DMS153 (cell line): Measurements from ENCODE around the gene DDN.

Source experiments
- DNase-seq: peaks from one replicate; lab custom pipeline; 2025; lab: John Stamatoyannopoulos, UW

DDN gene

DNA sequence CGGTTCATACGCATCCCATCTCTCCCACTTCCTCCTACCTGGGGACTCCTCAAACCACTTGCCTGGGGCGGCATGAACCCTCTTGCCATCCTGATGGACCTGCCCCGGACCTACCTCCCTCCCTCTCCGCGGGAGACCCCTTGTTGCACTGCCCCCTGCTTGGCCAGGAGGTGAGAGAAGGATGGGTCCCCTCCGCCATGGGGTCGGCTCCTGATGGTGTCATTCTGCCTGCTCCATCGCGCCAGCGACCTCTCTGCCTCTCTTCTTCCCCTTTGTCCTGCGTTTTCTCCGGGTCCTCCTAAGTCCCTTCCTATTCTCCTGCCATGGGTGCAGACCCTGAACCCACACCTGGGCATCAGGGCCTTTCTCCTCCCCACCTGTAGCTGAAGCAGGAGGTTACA lies 17.4 kb downstream of the DDN start:
- no peak for DNase-seq

DNA sequence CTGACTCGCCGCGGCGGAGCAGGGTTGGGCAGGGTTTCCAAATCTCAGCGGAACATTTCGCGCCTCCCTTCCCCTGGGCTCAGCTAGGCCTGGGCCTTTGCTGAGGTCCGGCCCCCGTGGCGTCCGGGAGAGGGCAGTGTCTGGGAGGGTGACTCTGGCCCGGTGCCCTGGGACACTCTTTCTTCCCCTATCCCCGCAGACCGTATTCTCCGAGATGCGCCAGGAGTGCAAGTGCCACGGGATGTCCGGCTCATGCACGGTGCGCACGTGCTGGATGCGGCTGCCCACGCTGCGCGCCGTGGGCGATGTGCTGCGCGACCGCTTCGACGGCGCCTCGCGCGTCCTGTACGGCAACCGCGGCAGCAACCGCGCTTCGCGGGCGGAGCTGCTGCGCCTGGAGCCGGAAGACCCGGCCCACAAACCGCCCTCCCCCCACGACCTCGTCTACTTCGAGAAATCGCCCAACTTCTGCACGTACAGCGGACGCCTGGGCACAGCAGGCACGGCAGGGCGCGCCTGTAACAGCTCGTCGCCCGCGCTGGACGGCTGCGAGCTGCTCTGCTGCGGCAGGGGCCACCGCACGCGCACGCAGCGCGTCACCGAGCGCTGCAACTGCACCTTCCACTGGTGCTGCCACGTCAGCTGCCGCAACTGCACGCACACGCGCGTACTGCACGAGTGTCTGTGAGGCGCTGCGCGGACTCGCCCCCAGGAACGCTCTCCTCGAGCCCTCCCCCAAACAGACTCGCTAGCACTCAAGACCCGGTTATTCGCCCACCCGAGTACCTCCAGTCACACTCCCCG lies 18.0 kb downstream of the DDN start:
- no peak for DNase-seq

DNA sequence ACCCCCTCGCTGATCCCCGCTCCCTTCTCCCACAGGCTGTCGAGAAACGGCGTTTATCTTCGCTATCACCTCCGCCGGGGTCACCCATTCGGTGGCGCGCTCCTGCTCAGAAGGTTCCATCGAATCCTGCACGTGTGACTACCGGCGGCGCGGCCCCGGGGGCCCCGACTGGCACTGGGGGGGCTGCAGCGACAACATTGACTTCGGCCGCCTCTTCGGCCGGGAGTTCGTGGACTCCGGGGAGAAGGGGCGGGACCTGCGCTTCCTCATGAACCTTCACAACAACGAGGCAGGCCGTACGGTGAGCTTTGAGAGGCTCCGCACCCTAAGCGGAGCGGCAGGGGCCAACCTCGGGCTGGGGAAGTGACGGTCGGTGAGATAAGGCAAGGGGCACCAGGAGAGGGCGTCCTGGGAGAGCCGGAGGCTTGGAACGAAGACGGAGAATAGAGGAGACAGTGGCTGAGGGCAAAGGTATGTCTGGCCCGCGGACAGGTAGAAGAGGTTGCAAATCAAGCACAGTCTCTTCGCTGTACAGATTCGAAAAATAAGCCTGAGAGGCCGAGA lies 18.7 kb downstream of the DDN start:
- DNase-seq = no peak

DNA sequence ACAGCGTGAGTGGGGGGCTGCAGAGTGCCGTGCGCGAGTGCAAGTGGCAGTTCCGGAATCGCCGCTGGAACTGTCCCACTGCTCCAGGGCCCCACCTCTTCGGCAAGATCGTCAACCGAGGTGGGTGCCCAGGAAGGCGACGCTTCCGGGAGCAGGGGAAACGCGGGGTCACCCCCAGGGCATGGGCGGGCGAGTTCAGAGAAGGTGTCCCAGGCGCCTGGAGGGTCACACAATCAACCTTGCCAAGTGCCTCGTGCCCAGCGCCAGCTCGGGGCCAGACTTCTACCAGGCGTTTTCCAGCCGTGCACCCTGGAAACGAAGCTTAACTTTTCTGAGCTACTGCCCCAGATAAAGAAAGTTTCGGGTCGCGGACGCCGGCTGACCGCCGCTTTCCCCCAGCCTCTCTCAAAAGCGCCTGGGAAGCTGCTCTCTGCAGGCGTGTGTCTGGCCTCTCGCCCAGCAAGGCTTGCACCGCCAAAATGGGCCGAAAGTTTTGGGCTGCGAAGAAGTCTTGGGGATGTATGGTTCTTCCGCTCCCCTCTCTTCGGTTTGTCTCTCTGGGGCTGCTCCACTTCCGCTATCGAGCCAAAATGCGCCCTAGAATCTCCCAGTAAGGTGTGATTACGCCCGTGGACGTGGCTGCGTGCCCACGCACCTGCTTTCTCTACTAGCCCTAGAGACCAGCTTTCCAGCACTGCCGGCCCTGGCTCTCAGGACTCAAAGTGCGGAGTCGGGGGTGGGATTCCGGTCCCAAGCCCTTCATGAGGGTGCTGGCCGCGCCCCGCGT lies 19.4 kb downstream of the DDN start:
- no peak for DNase-seq

DNA sequence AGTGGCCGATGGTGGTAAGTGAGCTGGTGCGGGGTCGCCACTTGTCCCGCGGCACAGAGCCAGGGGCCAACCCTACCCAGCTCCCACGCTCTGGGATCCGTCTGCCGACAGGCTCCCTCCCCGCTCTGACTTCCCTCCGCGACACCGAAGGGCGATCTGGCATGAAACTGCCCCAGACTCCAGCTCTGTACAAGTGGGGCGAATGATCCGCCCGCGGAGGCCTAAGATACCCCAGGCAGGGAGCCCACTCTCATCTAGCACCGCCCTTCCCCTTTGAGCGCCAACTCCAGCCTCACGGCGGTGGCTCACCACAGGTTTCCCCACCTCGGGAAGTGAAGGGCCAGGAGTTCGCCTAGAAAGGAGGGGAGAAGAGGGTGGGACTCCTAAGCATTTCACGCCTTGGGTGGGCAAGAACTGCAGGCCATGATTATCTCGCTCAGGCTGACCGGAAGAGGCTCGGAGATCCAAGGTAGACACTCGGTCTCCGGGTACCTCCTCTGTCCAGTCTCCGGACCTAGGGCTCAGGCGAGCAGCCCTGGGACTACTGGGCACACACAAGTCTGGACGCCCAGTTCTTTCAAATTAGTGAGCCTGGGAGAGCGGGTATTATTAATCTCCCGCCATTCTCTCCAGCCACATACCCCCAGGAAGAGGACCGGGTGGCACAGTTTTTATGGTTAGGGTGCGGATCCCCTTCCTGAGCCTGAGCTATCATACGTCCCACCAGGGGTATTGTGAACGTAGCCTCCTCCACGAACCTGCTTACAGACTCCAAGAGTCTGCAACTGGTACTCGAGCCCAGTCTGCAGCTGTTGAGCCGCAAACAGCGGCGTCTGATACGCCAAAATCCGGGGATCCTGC lies 20.2 kb downstream of the DDN start:
- DNase-seq = no peak

DNA sequence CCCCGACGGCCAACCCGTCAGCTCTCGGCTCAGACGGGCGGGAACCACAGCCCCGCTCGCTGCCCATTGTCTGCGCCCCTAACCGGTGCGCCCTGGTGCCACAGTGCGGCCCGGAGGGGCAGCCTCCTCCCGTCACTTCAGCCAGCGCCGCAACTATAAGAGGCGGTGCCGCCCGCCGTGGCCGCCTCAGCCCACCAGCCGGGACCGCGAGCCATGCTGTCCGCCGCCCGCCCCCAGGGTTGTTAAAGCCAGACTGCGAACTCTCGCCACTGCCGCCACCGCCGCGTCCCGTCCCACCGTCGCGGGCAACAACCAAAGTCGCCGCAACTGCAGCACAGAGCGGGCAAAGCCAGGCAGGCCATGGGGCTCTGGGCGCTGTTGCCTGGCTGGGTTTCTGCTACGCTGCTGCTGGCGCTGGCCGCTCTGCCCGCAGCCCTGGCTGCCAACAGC lies 20.9 kb downstream of the DDN start, which contains the start of gene WNT1:
Gene WNT1, plus strand, starts transcription at position 32 of the 450 bp plus-strand sequence. Its CDS starts 329 bp downstream, at position 361.
- DNase-seq = no peak

DNA sequence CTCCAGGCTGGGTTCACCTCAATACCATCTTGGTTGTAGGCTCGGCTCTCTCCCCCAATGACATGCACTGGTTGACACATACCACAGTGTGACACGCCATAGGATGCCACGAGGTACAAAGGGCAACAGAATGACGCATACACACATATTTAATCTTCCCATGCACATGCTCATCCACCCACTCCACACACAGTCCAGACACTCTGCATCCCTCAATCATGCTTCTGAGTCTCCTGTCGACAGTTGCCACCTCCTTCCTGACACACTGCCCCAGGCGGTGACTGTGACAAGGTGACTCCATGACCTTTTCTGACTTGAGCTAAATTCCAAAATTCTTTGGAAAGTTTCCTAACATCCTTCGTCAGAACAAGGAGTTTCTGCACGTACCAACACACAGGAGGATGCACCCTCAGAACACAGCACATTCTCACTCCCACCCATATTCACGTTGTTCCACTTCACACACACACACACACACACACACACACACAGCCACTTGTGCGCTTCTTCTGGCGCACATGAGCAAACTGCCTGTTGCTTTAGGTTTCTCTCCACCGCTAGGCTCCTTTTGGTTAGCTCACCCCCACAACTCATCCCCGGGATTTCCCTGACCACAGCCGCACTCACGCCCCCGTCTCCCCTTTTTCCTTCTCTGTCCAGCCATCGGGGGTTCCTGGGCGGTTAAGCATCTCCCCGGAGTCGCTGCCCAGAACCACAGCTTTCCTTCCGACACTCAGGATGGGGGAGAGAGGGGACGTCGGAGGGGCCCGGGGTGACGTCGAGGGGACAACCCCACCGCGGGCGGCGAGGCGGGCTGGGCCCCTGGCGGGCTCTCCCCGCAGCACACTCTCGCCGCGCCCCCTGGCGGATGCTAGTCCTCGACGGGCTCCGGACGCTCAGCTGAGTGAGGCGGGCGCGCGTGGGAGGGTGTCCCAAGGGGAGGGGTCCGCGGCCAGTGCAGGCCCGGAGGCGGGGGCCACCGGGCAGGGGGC lies 21.6 kb downstream of the DDN start:
- no peak for DNase-seq

DNA sequence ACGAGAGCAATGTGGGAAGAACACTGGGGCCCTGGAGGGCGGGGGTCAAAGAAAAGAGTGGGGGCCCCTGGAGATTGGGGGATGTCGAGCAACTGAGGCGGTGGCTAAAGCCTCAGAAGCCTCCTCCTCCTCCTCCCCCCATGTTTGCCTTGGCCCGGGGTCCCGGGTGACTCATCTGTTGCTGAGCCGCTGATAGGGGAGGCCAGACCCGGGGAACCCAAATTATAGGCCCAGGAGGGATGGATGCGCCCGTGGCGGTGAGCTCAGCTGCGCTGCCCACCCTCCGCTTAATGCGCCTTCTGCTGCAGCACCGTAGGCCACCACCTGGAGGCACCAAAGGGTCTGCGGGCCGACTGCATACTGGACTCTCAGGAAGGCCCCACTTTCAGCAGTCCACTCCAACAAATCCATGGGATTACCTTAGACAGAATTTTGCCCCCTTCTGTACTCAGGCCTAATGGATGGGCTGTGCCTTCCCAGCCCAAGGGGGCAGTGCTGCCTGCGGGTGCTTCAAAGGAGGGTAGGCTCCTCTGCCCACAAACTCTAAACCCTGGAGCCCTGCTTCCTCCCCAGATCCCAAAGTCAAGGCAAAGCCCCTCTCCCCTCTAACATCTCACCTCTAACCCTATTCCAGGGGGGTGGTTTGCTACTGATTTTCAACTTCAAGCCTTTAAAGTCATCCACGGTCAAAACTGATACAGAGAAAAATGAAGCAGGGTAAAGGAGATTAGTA lies 25.1 kb downstream of the DDN start:
- DNase-seq = no peak

DNA sequence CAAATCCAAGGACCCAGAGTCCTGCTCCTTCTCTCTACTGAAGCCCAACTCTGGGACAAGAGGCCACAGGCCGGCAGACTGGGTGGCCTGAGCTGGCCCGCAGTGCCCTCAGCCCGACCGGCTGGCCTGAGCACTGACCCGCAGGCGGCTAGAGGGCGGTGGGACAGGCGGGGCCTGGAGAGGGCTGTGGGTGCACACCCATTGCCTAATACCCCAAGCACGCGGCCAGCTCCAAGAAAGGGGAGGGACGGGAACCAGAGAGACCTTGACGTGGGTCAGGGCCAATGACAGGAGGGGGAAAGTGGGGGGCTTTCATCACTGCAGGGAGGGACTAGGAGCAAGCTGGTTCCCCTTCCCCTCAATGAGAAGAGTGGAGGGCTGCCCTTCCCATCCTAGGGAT lies 25.6 kb downstream of the DDN start:
- no peak for DNase-seq

DNA sequence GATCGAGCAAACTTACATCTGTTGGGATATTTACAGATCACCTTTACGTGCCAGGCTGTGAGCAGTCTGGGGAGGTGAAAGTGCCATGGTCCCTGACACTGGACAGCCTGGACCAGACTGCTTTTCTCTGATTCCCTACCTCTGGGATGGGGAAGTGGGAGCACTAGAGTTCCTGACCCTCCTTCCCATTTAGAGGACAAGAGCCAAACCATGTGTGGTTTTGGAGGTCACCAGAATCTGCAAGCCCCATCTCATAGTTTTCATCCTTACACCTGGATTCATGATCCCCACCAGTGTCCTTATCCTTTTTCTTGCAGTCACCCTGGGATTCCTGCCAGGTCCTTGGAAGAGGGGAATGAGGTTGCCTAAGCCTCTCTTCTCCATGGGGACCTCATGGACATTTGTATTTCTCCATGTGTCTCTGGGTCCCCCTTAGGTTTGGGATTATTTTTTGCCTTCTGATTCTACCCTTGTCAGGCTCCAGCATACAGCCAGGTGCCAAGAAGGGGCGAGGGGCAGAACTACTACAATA lies 26.2 kb downstream of the DDN start:
- DNase-seq = no peak

DNA sequence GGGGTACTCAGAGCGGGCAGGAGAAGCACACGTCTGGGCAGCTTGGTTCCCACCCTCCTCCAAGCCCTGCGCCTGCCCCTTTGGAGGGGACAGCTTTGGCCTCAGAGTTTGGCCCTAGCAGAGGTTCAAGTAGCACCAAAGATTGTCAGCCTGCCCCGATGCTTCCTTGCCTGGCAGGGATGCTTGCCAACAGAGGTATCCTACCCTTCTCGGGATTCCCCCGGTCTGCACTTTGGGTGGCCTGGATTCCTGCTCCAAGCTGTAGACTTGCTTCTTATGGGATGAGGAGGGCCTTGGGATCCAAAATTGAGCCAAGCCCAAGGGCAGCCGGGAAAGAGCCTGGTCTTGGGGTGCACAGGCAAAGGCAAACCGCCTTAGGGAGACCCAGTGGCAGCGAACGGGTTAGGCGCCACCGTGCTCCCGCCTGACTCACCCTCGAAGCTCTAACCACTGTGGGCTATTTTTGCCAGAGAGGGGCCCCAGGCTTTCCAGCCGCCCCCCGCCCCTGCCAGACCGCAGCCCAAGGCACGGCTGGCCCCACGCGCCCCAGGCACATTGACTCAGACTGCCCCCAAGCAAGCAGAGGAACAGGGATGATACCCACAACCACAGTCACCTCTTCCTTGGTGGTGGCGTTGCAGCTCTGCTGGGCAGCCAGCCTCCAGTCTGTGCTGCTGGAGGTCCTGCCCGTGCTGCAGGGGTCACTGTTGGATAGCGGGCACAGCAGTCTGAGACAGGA lies 26.8 kb downstream of the DDN start:
- no peak for DNase-seq

DNA sequence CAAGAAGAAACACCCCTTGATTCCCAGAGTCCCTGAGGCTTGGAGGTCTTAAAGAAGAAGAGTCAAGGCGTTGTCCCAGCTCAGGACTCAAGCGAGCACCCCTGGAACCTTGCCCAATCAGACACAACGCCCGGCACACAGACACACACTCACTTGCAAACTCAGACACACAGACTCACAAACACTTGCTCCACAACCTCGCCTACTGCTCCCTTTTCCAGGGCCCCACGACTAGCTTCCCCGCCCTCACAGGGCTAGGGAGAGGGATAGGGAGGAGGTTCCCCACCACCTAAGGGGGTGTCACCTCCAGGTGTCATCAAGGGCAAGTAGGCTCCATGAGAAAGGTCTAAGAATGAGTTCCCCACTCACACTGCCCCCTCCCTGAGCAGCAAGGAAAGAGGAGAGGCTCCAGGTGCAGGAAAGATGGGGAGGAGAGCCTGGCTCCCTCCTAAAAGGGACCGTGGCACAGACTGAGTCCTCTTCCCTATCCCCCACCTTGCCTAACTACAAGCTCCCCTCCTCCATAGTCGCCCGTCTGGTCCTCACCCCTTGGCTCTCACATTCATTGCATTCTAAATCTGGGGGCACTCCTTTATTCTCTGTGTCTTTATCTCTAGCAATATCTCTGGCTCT lies 28.4 kb downstream of the DDN start:
- DNase-seq = no peak

DNA sequence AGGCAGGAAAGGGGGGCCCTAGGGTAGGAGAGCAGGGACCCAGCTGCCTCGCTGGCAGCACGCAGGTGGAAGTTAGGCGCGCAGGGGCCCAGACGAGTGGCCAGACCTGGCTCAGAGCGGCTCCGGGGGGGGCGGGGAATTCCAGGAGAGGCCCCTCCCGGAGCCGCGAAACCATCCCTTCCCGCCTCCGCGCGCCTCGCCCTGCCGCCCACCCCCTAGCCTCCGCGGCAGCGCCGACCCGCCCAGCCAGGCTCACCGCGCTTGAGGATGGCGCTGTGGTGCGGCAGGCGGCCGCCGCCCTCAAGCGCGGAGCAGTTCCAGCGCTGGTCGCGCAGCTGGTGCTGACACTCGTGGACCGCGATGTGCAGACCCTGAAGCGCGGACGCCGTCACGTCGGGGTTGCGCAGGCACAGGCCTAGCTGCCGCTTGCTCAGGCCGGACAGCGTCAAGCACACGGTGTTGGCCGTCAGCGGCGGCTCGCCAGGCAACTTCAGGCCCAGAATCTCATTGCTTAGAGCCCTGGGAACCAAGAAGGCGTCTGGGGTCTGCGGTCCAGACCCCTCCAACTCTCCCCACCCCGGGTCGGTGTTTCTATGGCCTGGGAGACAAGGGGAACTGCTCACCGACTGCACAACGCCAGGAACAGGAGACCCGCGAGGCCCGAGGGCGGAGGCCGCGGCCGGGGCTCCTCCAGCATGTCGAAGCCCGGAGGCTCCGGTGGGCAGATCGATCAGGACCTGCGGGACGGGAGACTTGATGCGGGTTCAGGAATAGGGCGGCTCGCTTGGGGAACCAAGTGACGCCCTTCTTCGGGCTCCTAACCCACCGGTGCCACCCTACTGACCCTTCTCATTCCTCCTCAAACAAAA lies 29.1 kb downstream of the DDN start:
- no peak for DNase-seq

DNA sequence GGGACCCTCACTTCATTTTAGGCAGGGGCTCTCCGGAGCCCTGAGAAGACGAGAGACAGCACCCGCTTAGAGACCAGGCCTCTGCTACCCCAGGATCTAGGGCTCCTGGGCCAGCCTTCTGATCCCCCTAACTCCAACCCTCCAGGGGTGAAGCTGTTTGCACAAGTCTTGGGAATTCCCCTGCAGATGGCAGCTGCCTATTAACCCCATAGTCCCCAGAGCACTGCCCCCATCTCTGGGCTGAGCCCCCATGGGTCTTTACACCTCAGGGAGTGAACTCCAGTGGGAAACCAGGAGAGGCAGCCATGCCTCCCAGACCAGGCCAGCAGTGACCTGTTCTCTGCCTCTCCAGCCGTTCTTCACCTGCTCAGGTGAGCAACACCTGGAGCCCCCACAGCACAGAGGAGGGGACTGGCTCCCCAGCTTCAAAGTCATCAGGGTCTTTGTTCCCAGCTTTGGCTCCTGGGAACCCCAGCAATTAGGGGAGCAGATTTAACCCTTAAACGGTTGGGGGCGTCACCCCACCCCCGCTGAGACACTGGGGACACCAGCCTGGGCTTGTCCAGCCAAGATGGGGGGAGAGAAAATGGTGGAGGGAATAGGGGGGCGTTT lies 29.9 kb downstream of the DDN start:
- DNase-seq = no peak

DNA sequence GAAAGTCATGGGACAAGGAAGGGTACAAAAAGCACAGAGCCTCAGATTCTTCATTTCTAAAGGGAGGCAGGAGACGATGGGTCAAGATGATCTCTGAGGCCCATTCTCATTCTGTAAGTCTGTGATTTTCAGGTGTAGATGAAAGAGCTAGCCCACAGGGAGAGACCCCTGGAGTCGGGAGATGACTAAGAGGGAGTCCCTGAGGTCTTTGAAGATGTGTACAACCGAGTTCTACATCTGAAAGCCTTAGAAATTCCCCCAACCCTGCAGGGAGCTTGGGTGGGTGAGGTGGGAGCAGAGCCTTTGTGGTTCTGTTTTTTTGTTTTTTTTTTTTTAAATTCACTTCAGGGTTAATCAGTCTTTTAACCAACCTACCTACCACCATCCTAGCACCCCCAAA lies 30.7 kb downstream of the DDN start:
- no peak for DNase-seq

DNA sequence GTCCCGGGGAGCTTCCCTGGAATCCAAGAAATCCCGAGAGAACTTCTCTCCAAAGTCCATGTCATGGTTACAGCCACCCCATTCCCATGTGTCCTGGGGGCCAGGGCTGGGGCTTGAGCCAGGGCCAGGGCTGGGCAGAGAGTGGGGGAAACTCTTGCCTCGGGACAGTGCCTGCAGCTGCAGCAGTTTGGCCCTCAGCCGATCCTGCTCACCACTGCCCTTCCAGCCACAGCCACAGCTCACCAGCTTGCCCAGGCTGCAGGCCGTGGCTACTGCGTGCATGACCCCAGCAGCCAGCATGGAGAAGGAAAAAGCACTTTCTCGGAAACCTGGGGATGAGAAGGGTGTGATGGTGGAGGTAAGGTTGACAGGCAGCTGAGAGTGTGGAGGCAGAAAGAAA lies 31.2 kb downstream of the DDN start:
- DNase-seq = no peak
